Activated CD8-positive, alpha-beta memory T cell treated with anti-CD3 and anti-CD28 coated beads, Interleukin-2, amount 50 U/mL, for 4 hours (primary cell): Measurements from ENCODE around the gene NCS1.
A peak's percentile ranks its signal among the peaks of the same experiment; 100 is the strongest.

ENCODE experiments used
- DNase-seq: peaks from one replicate; pipeline ENCODE4 v3.0.0-alpha.2; 2020

NCS1 gene

GRCh38 chr9:130177898-130178805, 5.9 kb downstream of the NCS1 start:
- no peak for DNase-seq

GRCh38 chr9:130179331-130179907, 7.2 kb downstream of the NCS1 start:
- no peak for DNase-seq

GRCh38 chr9:130180516-130180915, 8.3 kb downstream of the NCS1 start:
- DNase-seq, result no peak

GRCh38 chr9:130181678-130182380, 9.6 kb downstream of the NCS1 start:
- no peak for DNase-seq

- DNase-seq, result no peak
Measured at GRCh38 chr9:130182381-130182909, 10.2 kb downstream of the NCS1 start.

GRCh38 chr9:130183133-130183762, 11.0 kb downstream of the NCS1 start:
- no peak for DNase-seq

- no peak for DNase-seq
Measured at GRCh38 chr9:130185017-130185416, 12.8 kb downstream of the NCS1 start.

- DNase-seq, result no peak
Measured at GRCh38 chr9:130185490-130186031, 13.4 kb downstream of the NCS1 start.

GRCh38 chr9:130186051-130186450, 13.8 kb downstream of the NCS1 start:
- peak; percentile 11 for DNase-seq

- peak; percentile 13 for DNase-seq
Measured at GRCh38 chr9:130186839-130187522, 14.8 kb downstream of the NCS1 start.

GRCh38 chr9:130187523-130187846, 15.3 kb downstream of the NCS1 start:
- no peak for DNase-seq

GRCh38 chr9:130188860-130189481, 16.8 kb downstream of the NCS1 start:
- DNase-seq, result no peak

GRCh38 chr9:130189840-130190239, 17.6 kb downstream of the NCS1 start:
- no peak for DNase-seq

- no peak for DNase-seq
Measured at GRCh38 chr9:130191068-130191748, 19.0 kb downstream of the NCS1 start.

- no peak for DNase-seq
Measured at GRCh38 chr9:130191749-130192120, 19.5 kb downstream of the NCS1 start.

GRCh38 chr9:130192382-130192999, 20.3 kb downstream of the NCS1 start:
- no peak for DNase-seq

- no peak for DNase-seq
Measured at GRCh38 chr9:130193103-130193502, 20.9 kb downstream of the NCS1 start.

- no peak for DNase-seq
Measured at GRCh38 chr9:130193531-130194377, 21.6 kb downstream of the NCS1 start.

GRCh38 chr9:130194378-130194932, 22.3 kb downstream of the NCS1 start:
- no peak for DNase-seq
